SHP77 (cell line): Measurements from ENCODE around the gene C13orf46.
"Not testable (repeated sequence)": the region's sequence is repeated elsewhere in the genome, so short reads cannot be mapped to it uniquely, and the experiment has no call there.

Experiments used
- DNase-seq, 2 experiments: peaks; one replicate each; lab custom pipeline; 2025; lab: John Stamatoyannopoulos, UW

The C13orf46 gene

DNA sequence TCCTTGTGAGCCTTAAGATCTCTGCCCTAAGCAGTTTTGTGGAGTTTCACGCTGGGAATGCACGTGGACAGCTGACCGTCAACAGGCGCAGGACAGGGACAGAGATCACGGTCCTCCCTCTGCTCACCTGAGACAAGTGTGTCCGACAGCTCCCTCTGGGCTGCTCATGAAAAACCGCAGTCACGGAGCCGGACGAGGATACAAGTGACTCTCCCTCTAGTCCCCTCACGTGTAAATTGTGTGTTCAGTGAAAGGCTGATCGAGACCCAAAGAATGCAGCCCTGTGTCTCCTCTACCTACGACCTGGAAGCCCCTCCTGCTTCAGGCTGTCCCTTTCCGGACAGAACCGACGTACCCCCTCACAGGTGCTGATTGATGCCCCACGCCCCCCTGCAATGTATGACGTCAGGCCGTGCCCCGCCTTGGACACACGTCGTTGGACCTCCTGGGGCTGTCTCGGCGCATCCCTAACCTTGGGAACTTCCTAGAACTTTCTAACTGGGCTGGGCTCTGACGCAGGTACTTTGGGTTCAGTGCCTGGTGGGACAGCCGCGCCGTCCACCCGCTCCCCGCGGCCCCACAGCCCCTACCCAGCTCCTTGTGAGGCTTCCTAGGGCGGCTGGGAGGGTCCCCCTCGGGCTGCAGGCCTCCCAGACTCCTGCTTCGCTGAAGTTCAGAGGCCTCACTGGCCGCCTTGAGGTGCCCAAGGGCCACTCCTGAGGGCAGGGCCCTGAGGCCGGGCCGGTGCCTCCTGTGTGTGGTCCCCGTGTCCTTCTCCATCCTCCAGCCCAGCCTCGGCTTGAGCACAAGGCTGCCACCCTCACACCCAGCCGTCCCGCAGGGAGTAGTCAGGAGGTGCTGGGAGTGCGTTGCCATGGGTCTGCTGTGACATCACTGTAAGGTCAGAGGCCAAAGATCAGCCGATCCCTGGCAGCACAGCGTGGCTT is at the start of gene C13orf46:
Gene C13orf46 (minus strand): TSS at position 859 of the 947 bp plus-strand sequence. CDS start 79 bp downstream, at position 780.
- DNase-seq, result no peak

DNA sequence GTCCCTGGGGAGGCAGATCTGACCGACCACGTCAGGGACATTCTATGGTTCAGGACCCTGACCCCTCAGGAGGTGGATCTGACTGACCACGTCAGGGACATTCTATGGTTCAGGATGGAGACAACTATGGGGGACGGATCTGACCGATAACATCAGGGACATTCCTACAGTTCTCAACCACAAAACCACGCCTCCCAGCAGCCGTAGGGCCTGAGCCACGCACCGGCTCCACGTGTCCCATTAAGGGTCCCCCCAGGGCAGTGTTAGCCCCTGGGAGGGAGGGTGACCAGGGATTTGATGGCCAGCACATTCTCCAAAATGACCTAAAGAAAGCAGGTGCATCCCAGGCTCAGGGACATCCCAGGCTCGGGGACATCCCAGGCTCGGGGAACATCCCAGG is 49.0 kb upstream of the C13orf46 start:
- DNase-seq, result no peak

- DNase-seq, result no peak
Measured at GRCh38 chr13:114022309-114022669, 48.4 kb upstream of the C13orf46 start.

GRCh38 chr13:114021464-114022308 is 47.8 kb upstream of the C13orf46 start:
- peak; percentile 36 to 63 for DNase-seq

- no peak for DNase-seq
Measured at GRCh38 chr13:114020750-114021463, 47.0 kb upstream of the C13orf46 start.

GRCh38 chr13:114020134-114020533 is 46.3 kb upstream of the C13orf46 start:
- not testable (repeated sequence) for DNase-seq

GRCh38 chr13:114019367-114019766 is 45.5 kb upstream of the C13orf46 start:
- DNase-seq, result peak; percentile 77 to 86

- no peak for DNase-seq
Measured at GRCh38 chr13:114018461-114019055, 44.7 kb upstream of the C13orf46 start.

DNA sequence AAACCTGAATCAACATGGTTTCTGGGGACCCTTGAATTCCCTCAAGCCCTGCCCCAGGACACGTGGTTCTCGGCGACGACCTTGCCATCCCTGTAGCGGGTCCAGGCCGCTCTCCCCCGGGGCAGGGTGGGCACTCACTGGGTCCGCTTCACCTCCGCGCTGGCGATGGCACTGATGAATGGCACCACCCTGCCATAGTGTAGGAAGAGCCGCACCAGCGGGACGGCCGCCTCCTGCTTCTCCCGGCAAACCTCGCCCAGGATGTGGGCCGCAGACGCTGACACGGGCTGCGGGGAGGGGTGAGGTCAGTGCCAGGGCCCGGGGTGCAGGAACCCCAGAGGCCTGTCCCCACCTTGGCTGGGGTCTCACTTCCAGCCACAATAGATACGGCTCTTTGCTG is 44.1 kb upstream of the C13orf46 start:
- no peak for DNase-seq

GRCh38 chr13:114017028-114017630 is 43.3 kb upstream of the C13orf46 start:
- DNase-seq, result peak; percentile 42 to 55

DNA sequence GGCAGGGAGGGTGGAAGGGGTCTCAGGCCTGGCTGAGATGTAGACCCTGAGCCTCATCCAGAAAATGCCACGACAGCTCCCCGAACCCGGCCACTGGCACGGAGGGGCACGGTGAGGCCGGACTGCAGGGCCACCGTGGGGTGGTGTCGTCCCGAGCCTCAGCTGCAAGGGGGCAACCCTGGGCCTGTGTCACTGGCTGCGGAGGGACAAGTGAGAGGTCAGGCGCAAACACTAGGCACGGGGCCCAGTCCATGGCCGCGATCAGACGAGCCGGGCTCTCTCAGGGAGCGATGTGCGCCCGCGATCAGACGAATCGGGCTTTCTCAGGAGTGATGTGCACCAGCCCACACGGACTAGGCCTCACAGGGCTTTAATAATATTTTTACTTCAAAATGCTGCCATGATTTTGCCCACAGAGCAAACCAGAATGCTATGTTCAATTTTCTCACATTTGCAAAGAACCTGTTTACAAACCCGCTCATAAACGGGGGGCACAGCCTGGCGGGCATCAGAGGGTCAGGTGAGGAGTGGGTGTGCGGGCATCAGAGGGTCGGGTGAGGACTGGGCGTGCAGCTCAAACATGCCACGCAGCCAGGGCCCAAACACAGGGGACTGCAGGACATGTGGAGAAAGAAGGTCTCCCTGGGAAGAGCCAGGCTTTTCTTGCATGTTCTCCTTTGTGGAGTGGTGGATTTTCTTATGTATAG is 42.6 kb upstream of the C13orf46 start:
- no peak for DNase-seq

DNA sequence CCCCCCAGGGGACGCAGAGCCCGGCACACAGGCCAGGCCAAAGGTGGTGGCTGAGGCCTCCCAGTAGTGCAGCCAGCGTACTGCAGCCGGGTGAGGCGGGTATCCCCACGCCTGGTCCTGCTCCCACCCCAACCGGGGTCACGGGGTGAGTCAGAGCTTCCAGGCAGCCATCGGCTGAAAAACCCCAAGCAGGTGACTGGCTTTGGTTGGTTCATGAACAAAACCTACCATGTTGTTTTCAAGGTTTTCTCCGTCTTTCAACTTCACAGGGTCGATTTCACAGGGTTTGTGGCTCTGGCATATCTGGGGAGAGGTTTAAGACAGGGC is 42.1 kb upstream of the C13orf46 start:
- DNase-seq, result no peak

DNA sequence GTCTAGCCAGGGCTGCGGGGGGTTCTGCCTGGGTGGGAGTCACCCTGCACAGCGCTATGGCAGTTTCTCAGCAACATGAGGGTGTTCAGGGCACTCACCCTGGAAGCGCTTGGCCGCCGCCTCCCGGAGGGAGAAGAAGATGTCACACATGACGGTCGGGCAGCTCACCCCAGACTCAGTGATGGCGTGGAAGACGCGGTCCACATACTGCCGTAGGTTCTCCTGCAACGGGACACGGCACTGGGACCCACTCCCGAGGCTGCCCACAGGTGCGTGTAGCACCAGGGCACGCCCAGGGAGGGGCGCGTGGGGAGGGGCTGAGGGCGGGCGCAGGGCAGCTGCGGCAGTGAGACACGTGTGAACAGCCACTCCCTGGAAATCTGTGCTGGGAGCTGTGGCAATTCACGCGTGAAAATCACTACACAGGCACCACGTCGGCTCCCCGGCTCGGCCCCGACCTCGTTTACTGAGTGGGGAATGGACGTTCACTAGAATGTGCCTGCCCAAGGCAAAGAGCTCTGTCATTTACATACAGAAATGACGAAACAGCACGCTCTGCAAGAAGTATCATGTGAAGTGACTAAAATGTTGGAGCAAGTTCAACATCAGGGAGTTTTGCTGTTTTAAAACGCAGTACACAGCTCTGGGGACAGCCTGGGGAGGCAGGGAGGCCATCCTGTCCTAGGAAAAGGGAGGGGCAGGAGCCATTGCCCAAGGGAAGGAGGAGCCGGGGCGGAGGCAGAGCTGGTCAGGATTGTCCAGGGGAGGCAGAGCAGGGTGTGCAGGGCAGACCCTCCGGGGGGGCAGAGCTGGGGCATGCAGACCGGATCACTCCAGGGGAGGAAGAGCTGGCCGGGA is 41.5 kb upstream of the C13orf46 start:
- no peak for DNase-seq

GRCh38 chr13:114013952-114014629 is 40.2 kb upstream of the C13orf46 start:
- no peak for DNase-seq

GRCh38 chr13:114013336-114013735 is 39.5 kb upstream of the C13orf46 start:
- DNase-seq, result no peak

DNA sequence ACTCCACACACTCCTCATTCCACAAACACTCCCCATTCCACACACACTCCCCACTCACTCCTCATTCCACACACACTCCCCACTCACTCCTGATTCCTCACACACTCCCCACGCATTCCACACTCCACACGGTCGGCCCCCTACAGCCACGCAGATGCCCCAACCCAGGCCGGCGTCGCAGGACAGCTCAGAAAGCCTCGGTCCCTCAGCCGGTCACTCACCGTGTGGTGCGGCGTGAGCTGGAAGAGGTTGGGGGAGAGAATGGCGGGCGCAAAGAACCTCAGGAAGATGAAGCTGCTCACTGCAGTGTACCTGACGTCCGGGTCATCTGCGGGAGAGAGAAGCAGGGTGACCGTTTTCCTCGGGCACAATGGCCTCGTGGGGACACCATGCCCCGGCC is 39.0 kb upstream of the C13orf46 start:
- no peak for DNase-seq

GRCh38 chr13:114012141-114012540 is 38.3 kb upstream of the C13orf46 start:
- DNase-seq, result no peak

DNA sequence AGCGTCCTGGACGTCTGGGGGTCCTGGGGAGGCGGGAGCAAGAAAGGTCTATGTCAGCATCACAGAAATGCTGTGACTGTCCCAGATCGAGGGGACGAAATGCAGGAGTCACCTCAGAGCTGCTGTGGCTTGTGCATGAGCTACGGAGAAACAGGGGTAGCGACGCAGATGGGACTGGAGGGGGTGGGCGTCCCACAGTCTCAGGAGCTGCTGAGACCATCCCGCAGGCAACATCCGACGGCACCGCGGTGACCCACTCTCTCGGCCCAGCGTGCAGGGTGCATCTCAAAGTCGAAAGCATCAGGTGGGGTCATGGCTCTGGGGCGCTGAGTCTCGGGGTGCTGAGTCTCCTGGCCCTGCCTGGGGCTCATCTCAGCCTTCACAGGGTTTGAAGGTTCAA is 37.4 kb upstream of the C13orf46 start:
- no peak for DNase-seq

- DNase-seq, result no peak
Measured at GRCh38 chr13:114010401-114011101, 36.7 kb upstream of the C13orf46 start.
